Measurements from ENCODE around the gene PEAK3. TPM values are rescaled to one million over a fixed set of nuclear protein-coding genes. Genes with fewer than 3 reads are reported as not detected.

The PEAK3 gene
- total and polyA plus RNA-seq, 2 donors (not counting 1 experiment from before 2014, with no cell fraction given): not detected

GRCh38 chr19:2247433-2248101, 34.4 kb downstream of the PEAK3 start:
- Histone ChIP-seq H3K9me3 (ENCODE audit: control insufficient read depth, insufficient read depth, low read depth, low read length) (no peaks in the 10 kb centered on the region), H3K4me2 (ENCODE audit: extremely low read depth, insufficient read depth, low read length) (no peak overlapping the region), H2AFZ (ENCODE audit: low read length) (no peak overlapping the region), H3K4me1 (ENCODE audit: control insufficient read depth, extremely low read depth, insufficient read depth, low read length) (peaks cover 4% of the 10 kb centered on the region), H4K20me1 (ENCODE audit: control insufficient read depth, extremely low read depth, insufficient read depth, low read length) (no peaks in the 10 kb centered on the region), H3K27ac (ENCODE audit: insufficient read depth, low read length) (peak overlapping the region; percentile 27), H3K36me3 (ENCODE audit: control insufficient read depth, insufficient read depth, low read length) (peaks cover 33% of the 10 kb centered on the region), H3K9ac (ENCODE audit: insufficient read depth, low read length) (no peak overlapping the region), H3K4me3 (replicated peaks in 1 of 4; ENCODE audit: control extremely low read depth in 1 of 4, insufficient read depth in 1 of 4, low read depth in 3 of 4, low read length in 4 of 4) (no peak overlapping the region), H3K79me2 (ENCODE audit: control insufficient read depth, insufficient read depth, low read length) (peaks cover 19% of the 10 kb centered on the region), H3K27me3 (ENCODE audit: control insufficient read depth, insufficient read depth, low read length) (peaks cover 26% of the 10 kb centered on the region)
- TF ChIP-seq CTCF (conservative IDR thresholded peaks at IDR 0.05 in 1 of 2, IDR thresholded peaks at IDR 0.05 in 1 of 2; ENCODE audit: low read depth in 1 of 2, low read length in 2 of 2) (no peak), EZH2 (IDR thresholded peaks at IDR 0.05; ENCODE audit: low read length, missing control alignments) (no peak)
- no peak for DNase-seq (ENCODE audit: low read depth in 2 of 2)

- peak; percentile 32 to 57 for DNase-seq (ENCODE audit: low read depth in 2 of 2)
- peaks cover 37% of the 10 kb centered on the region for H3K36me3 ChIP-seq (ENCODE audit: control insufficient read depth, insufficient read depth, low read length)
Observed at GRCh38 chr19:2246801-2247361, 35.1 kb downstream of the PEAK3 start.

More at GRCh38 chr19:2246801-2247361, 35.1 kb downstream of the PEAK3 start:
- H3K27me3 ChIP-seq (ENCODE audit: control insufficient read depth, insufficient read depth, low read length): peaks cover 19% of the 10 kb centered on the region
- peaks cover 26% of the 10 kb centered on the region for H3K79me2 ChIP-seq (ENCODE audit: control insufficient read depth, insufficient read depth, low read length)
- no peaks in the 10 kb centered on the region for H4K20me1 ChIP-seq (ENCODE audit: control insufficient read depth, extremely low read depth, insufficient read depth, low read length)
- H3K9ac ChIP-seq (ENCODE audit: insufficient read depth, low read length): no peak overlapping the region
- peaks cover 4% of the 10 kb centered on the region for H3K4me1 ChIP-seq (ENCODE audit: control insufficient read depth, extremely low read depth, insufficient read depth, low read length)
- no peak overlapping the region for H2AFZ ChIP-seq (ENCODE audit: low read length)
- no peaks in the 10 kb centered on the region for H3K9me3 ChIP-seq (ENCODE audit: control insufficient read depth, insufficient read depth, low read depth, low read length)
- no peak overlapping the region for H3K4me2 ChIP-seq (ENCODE audit: extremely low read depth, insufficient read depth, low read length)
- no peak overlapping the region for H3K4me3 ChIP-seq (replicated peaks in 1 of 4; ENCODE audit: control extremely low read depth in 1 of 4, insufficient read depth in 1 of 4, low read depth in 3 of 4, low read length in 4 of 4)
- TF ChIP-seq CTCF (conservative IDR thresholded peaks at IDR 0.05 in 1 of 2, IDR thresholded peaks at IDR 0.05 in 1 of 2; ENCODE audit: low read depth in 1 of 2, low read length in 2 of 2): no peak
- TF ChIP-seq EZH2 (IDR thresholded peaks at IDR 0.05; ENCODE audit: low read length, missing control alignments): no peak
- H3K27ac ChIP-seq (ENCODE audit: insufficient read depth, low read length): no peak overlapping the region
